M059J (cell line): ENCODE measurements around the gene GNG7. TPM values are rescaled to one million over a fixed set of nuclear protein-coding genes. Genes with fewer than 3 reads are reported as not detected.
A peak's percentile ranks its signal among the peaks of the same experiment; 100 is the strongest.
"Not testable (repeated sequence)": the region's sequence is repeated elsewhere in the genome, so short reads cannot be mapped to it uniquely, and the experiment has no call there.

Experiments
- DNase-seq: peaks from one replicate; pipeline ENCODE4 v3.0.0-alpha.2; 2012; ENCODE audit warnings: low read depth
- total RNA-seq: library from RNA; depleted of rRNA; stranded (reverse); fragments of >200 nt; shearing (Covaris generic); gene quantifications from 2 replicates; pipeline ENCODE4 v1.2.3, GENCODE V29; 2014

Gene GNG7
- total RNA-seq, 1 experiment from 2014 or later: not detected

- no peak for DNase-seq
Measured at GRCh38 chr19:2676823-2677222, 25.7 kb downstream of the GNG7 start.

DNA sequence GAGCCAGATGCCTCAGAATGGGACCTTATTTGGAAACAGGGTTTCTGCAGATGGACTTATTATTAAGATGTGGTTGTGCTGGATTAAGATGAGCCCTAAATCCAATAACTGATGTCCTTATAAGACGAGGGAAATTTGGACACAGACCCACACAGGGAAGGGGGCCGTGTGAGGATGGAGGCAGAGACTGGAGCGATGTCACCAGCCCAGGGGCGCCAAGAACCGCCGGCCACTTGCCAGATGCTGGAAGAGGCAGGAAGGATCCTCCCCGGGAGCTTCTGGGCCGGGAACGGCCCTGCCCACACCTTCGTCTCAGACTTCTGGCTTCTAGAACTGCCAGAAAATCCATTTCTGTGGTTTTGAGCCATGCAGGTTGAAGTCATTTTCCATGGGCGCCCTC lies 26.6 kb downstream of the GNG7 start:
- DNase-seq: no peak

DNA sequence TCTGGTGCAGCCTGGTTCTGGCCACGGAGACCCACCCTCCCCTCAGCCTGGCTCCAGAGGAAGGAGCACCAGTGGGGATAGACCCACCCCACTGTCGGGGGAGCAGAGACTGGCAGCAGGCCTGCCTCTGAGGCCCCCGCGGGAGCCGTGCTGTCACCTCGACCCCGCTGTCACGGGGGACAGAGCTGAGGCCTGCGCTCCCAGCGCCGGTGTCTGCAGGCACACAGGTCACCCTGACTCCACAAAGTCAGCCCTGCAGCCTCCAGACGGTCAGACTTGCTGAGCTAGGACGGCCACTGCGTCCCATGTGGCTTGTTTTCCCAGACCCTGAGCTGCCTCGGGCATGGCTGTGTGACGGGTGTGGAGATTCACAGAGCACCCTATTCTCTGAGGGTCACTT lies 32.3 kb downstream of the GNG7 start:
- no peak for DNase-seq

DNA sequence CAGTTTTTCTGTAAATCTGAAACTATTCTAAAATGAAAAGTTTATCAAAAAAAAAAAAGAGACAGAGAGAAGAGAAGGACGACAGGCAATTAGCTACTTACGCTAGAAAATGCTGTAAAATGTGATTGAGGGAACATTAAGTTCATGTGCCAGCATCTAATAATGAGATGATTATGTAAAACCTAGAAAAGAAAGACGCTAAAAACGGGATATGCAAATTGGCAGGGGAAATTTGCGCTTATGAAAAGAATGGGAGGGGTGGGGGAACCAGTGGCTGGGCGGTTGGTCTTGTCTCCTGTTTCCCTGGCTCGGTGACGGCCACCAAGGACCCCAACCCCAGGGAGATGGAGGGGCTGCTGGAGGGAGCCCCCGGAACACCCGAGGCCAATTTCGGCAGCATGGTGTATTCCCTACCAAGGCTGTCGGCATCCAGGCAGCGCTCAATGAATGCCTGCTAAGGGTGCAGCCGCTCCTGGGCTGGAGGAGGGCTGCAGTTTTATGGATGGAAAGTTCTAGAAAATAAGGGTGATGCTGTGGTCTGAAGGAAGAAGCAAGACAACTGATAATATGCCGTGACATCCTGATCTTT lies 34.2 kb downstream of the GNG7 start:
- DNase-seq: no peak

DNA sequence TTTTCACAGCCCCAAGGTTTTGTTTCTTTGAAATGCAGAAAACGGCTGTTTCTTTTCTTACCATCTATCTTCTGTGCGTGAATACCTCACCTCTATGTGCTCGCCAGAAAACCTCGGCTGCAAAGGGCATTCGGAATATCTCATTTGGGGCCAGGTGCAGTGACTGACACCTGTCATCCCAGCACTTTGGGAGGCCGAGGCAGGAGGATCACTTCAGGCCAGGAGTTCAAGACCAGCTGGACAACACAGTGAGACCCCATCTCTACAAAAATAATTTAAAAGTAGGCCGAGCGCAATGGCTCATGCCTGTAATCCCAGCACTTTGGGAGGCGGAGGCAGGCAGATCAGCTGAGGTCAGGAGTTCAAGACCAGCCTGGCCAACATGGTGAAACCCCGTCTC lies 35.1 kb downstream of the GNG7 start:
- DNase-seq: not testable (repeated sequence)

GRCh38 chr19:2666344-2666994 lies 36.0 kb downstream of the GNG7 start:
- no peak for DNase-seq

- DNase-seq: no peak
Measured at GRCh38 chr19:2665103-2665502, 37.4 kb downstream of the GNG7 start.

DNA sequence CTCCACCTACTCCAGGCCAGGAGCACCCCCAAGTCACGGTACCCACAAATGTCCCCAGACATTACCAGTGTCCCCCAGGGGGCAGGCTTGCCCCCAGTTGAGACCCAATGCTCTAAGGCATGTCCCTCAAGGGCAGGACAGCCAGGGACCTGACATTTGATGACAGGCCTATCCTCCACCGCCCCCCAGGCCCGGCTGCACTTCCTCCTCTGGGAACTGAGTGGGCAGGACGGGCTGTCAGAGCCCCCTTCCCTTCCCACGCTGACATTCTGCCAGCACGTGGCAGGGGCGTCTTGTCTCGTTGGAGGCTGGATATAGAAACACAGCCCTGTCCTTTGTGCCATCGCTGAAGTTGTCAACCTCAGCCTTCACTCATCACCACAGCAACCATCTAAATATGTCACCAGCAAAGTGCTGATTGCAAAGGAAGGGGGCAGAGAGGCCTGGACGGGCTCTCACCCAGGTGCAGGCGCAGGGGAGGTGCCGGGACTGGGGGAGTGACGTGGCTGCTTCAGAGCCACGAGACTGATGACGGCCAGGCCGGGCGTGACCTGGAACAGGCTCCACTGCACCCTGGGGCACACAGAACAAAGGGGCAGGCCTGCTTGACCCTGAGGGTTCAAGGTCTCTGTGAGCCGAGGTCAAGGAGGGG lies 38.4 kb downstream of the GNG7 start:
- DNase-seq: no peak

DNA sequence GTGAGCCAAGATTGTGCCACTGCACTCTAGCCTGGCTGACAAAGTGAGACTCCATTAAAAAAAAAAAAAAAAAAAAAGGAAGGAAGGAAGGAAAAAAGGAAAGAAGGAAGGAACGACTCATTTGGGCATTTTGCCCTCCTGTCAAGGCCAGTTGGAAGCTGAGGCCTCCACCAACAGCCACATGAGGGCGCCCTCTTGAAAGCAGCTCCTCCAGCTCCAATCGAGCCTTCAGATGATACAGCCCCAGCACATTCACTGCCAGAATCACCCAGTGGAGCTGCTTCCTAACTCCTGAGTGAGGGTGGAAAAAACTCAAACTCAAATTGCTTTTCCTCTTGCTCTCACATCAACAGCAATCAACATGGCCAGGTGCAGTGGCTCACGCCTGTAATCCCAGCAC lies 40.9 kb downstream of the GNG7 start:
- no peak for DNase-seq

DNA sequence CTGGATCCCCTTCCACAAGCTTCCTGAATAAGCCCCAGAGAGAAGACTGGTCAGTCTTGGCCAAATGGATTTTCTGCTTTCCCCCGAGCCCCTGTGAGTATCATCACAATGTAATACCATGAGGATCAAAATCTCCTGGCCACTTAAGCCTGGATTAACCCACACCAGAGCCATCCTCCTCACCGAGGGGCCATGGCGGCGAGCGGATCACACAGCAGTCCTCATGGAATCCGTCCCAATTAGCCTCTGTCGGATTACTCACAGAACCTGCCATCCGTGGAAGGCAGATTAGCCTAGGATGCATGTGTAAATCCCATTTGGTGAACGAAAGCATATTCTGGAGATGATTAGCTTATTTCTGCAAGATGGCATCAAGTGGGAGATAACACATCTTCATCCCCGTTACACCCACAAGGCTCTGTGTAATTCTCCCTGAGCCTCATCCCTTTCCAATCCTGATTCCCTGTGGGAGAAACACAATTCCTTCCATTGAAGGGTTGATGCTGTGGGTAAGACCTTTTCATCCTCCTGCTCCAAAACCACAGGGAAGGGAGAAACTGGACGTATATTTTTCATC lies 42.5 kb downstream of the GNG7 start:
- DNase-seq: no peak

DNA sequence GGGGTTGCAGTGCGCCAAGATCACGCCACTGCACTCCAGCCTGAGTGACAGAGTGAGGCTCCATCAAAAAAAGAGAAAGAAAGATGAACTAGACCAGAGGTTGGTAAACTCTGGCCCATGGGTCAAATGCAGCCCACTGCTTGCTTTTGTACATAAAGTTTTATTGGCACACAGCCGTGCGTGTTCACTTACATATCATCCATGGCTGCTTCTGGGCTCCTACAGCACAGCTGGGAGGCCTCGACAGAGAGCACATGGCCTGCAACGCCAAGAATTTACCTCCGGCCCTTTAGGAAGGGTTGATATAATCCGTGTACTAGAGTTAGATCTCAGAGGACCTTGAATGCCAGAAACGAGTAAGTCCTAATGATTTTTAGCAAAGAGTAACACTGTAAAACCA lies 46.0 kb downstream of the GNG7 start:
- DNase-seq: no peak

DNA sequence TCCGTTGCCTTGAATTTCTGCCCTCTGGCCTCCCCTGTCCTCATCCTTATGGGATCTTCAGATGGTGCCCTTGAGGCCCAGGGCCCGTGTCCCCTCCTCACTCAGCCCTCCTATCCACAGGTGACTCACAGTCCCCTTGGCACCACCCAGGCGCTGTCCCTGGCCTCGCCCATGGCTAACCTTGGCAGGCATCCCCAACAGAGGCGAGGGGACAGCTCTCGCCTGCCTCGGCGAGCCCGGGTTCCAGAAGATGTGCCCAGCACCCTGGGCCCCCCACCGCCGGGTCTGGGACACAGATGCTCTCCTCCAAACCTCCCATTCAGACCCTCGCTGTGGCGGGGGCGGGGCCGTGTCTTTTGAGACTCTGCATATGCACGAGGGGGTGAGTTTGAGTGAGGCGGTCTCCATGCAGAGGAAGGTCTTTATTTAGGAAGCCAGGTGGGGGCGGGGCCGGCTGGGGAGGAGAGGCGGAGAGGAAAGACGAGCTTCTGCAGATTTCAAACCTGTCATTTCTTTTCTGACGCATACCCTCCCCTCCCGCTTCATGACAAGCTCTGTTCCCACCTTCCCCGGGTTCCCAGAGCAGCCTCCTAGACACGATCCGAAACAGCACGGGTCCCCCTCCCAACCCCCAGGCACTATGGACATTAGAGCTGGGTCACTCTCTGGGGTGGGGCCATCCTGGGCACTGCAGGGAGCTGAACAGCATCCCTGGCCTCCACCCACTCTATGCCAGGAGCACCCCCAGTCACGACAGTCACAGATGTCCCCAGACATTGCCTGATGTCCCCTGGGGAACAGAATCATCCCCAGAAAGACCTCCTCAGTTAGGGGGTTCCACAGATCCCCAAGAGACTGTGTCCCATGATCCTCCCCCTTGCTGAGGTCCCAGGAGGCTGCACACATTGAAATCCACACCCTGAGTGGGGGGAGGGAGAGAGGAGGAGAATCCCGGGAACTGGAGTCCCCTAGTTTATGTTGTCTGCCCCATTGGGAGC lies 48.5 kb downstream of the GNG7 start:
- peak; percentile 22 for DNase-seq

GRCh38 chr19:2653218-2653617 lies 49.3 kb downstream of the GNG7 start:
- no peak for DNase-seq

DNA sequence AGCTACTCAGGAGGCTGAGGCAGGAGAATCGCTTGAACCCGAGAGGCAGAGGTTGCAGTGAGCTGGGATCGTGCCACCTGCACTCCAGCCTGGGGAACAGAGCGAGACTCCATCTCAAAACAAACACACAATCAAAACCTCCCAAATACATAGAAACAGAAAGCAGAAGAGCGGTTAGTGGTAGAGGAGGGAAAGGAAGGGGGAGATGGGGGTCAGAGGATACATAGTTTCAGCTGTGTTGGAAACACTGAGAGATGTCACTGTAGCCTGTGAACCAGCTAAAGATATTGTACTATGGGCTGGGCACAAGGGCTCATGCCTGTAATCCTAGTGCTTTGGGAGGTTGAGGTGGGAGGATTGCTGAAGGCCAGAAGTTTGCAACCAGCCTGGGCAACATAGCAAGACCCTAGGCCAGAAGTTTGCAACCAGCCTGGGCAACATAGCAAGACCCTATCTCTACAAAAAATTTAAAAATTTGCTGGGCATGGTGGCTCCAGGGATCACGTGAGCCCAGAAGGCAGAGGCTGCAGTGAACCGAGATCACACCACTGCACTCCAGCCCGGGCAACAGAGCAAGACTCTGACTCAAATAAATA lies 49.9 kb downstream of the GNG7 start:
- no peak for DNase-seq

GRCh38 chr19:2651002-2651733 lies 51.3 kb downstream of the GNG7 start:
- not testable (repeated sequence) for DNase-seq

GRCh38 chr19:2650515-2650914 lies 52.0 kb downstream of the GNG7 start:
- DNase-seq: no peak

DNA sequence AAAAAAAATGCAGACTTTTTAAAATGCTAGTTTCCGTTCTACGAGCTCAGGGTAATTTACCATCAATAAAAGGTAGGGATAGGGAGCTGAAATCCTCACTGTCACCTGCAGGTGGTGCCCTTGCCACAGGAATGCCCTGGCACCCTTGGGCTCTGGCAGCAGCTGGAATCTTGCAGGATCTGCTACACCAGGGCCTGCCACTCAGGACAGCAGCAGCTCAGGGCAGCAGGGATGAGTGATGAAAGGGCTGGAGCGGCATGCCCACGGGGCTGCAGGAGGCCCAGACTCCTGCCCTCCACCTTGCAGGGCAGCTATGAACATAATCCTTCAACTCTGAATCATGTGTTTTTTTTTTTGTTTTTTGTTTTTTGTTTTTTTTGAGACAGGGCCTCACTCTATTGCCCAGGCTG lies 54.0 kb downstream of the GNG7 start:
- peak; percentile 75 for DNase-seq

- DNase-seq: no peak
Measured at GRCh38 chr19:2648099-2648498, 54.4 kb downstream of the GNG7 start.

GRCh38 chr19:2646866-2647535 lies 55.5 kb downstream of the GNG7 start:
- DNase-seq: no peak

DNA sequence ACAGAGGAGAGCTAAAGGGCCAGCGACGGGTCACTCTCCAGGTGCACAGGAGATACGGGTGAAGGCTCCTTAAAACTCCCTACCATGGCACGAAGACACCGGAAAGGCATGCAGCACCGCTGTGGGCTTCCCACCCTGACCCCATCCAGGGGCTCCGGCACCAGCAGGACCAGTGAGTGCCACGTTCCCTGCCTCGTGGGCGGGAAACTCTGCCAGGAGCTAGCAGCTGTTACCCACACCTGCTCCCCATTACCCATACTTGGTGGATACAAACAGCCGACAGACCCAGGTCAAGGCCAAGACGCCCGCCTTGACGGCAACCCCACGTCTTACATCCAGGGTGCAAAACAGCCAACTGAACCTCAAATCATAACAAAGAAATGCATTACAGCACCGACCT lies 56.7 kb downstream of the GNG7 start:
- no peak for DNase-seq
